Vagina (tissue), 2 donors: ENCODE results near the gene ATPAF2. TPM values are rescaled to one million over a fixed set of nuclear protein-coding genes. Genes with fewer than 3 reads are reported as not detected.

Experiments used
- DNase-seq, 2 donors: peaks; one replicate each; pipeline ENCODE4 v3.0.0-alpha.2; 2017; ENCODE audit errors: extremely low spot score in 2 of 2
- H3K27ac ChIP-seq: fragments of 200-600 bp; sonication (generic); one replicate; pipeline ENCODE4 v1.5.1; 2019
- H3K27me3 ChIP-seq: fragments of 200-600 bp; sonication (generic); one replicate; pipeline ENCODE4 v1.5.1; 2019
- H3K36me3 ChIP-seq, 2 donors: fragments of 200-600 bp; sonication (generic); one replicate each; pipeline ENCODE4 v1.5.1; 2017 to 2019
- H3K4me1 ChIP-seq: fragments of 200-600 bp; sonication (generic); one replicate; pipeline ENCODE4 v1.5.1; 2019
- H3K4me3 ChIP-seq, 2 donors: fragments of 200-600 bp; sonication (generic); 1 replicate in 1 of 2; 2 replicates in 1 of 2; pipeline ENCODE4 v1.5.1; 2016 to 2019
- H3K9me3 ChIP-seq: fragments of 200-600 bp; sonication (generic); one replicate; pipeline ENCODE4 v1.5.1; 2019
- POLR2A ChIP-seq, 2 donors: fragments of 450-650 bp; IDR thresholded peaks; one replicate each; pipeline ENCODE4 v1.6.1; 2017; ENCODE audit warnings: antibody characterized with exemption in 2 of 2, mild to moderate bottlenecking in 2 of 2, moderate library complexity in 2 of 2
- POLR2AphosphoS5 ChIP-seq, 2 donors: sonication (generic); formaldehyde crosslinking; IDR thresholded peaks; one replicate each; pipeline ENCODE4 v1.9.0; 2017; ENCODE audit warnings: antibody characterized with exemption in 2 of 2, mild to moderate bottlenecking in 2 of 2, low read depth in 1 of 2; ENCODE audit not compliant: insufficient read depth in 1 of 2
- intact Hi-C: fragments of 100-400 bp; cut with DNase I; formaldehyde crosslinking; loops from one replicate; pipeline ENCODE4 v1.15.1; 2023
- total RNA-seq: library from RNA; depleted of rRNA; stranded (reverse); fragments of >200 nt; gene quantifications from one replicate; pipeline ENCODE4 v1.2.3, GENCODE V29; 2016
- TF ChIP-seq, protein P1 (sequence below), 3 experiments: fragments of 450-650 bp in 2 of 3; fragments of 200-600 bp in 1 of 3; sonication (generic) in 1 of 3; IDR thresholded peaks; one replicate each; pipeline ENCODE4 v1.5.1; 2017 to 2019; ENCODE audit warnings: antibody characterized with exemption in 3 of 3, mild to moderate bottlenecking in 2 of 3, moderate library complexity in 2 of 3

The ATPAF2 gene
- total RNA-seq, 1 donor from 2014 or later, result 15.5 TPM

DNA sequence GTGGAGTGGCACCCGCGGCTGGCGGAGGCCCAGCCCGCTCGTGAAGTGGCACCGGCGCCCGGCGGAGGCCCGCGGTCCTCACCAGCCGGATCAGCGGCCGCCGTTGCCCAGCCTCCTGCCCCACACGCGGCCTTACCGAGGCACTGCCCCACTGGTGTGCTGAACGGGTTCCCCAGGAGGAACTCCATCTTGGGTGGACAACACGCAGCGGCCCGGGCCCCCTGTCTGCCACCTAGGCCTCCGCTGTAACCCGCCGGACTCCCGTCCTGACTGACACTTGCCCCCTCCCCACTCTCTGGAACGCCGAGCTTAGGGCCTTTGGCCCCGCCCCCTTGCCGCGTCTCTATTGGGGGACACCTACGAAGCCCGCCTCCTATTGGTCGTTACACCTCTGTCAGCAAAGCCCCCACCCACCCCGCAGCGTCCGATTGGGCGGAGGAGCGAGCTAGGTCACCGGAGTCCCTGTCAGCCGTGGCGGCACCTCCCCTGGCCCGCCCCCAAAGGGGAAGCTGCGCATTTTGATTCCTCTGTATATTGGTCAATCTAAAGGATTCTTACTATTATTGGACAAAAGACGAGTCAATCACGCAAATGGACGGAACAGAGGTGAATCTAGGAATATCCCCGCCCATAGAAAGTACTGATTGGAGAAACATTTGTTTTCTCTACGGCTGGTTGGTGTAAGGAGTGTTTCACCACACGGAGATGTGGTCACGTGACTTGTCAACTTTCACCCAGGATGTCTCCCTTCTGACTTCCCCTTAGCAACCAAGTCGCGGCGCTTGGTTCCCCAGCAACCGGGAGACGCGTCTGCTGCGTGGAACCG, 66.6 kb downstream of the ATPAF2 start, which contains the start of the genes DRC3 and TOM1L2:
Gene DRC3 (plus strand): TSS at position 737 of the 826 bp plus-strand sequence. CDS start 4,737 bp downstream, outside the sequence.
Gene TOM1L2 (minus strand): TSS at position 275 of the 826 bp plus-strand sequence. CDS start 87 bp downstream, at position 188.
- TF ChIP-seq POLR2A (IDR thresholded peaks at IDR 0.05) (peak in 1 of 2 donors; percentile 88), POLR2AphosphoS5 (IDR thresholded peaks at IDR 0.05; ENCODE audit: insufficient read depth in 1 of 2, low read depth in 1 of 2) (peak; percentile 94 to 96)
- TF ChIP-seq, protein P1, sequence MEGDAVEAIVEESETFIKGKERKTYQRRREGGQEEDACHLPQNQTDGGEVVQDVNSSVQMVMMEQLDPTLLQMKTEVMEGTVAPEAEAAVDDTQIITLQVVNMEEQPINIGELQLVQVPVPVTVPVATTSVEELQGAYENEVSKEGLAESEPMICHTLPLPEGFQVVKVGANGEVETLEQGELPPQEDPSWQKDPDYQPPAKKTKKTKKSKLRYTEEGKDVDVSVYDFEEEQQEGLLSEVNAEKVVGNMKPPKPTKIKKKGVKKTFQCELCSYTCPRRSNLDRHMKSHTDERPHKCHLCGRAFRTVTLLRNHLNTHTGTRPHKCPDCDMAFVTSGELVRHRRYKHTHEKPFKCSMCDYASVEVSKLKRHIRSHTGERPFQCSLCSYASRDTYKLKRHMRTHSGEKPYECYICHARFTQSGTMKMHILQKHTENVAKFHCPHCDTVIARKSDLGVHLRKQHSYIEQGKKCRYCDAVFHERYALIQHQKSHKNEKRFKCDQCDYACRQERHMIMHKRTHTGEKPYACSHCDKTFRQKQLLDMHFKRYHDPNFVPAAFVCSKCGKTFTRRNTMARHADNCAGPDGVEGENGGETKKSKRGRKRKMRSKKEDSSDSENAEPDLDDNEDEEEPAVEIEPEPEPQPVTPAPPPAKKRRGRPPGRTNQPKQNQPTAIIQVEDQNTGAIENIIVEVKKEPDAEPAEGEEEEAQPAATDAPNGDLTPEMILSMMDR (IDR thresholded peaks at IDR 0.05), result peak in 1 of 3 experiments; percentile 20
- H3K4me1 ChIP-seq, result peaks cover 52% of the 10 kb centered on the region
- no peaks in the 10 kb centered on the region for H3K27me3 ChIP-seq
- H3K27ac ChIP-seq, result peak within 1 kb of the TSS; percentile 93
- H3K4me3 ChIP-seq, result peak within 1 kb of the TSS; percentile 96 to 98
- intact Hi-C loops, result no loop called here
- no peaks in the 10 kb centered on the region for H3K9me3 ChIP-seq
- no peaks in the 10 kb centered on the region for H3K36me3 ChIP-seq
- DNase-seq, result peak; percentile 100

DNA sequence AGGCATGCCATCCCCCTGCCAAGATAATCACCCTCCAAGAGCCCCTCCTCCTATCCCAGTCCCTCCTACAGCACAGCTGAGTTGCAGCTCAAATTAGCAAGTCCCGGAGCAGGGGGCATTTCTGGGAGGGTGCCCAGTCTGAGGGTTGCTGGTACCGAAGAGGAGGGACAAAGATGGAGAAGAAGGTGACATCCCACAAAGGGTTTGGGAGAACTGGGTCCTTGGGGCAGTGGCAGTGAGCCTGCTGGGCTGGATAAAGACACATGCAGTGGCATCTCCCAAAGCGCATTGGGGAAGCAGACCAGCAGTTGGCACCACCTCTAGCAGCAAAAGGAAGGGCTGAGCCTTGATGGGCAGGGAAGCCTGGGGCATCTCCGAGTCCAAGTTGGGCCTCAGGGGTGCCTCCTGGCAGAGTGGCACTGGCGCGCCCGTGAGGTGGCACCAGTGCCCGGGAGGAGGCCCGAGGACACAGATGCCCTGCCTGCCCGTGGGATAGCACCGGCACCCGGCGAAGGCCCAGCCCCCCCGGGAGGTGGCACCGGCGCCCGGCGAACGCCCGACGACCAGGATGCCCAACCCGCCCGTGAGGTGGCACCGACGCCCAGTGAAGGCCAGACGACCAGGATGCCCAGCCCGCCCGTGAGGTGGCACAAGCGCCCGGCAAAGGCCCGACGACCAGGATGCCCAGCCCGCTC, 67.4 kb downstream of the ATPAF2 start:
- H3K36me3 ChIP-seq, result no peaks in the 10 kb centered on the region
- peak in 1 of 2 donors; percentile 92 for DNase-seq
- peak overlapping the region; percentile 93 for H3K27ac ChIP-seq
- peak overlapping the region; percentile 96 to 98 for H3K4me3 ChIP-seq
- intact Hi-C loops, result no loop called here
- TF ChIP-seq POLR2A (IDR thresholded peaks at IDR 0.05) (no peak), POLR2AphosphoS5 (IDR thresholded peaks at IDR 0.05; ENCODE audit: insufficient read depth in 1 of 2, low read depth in 1 of 2) (no peak)
- TF ChIP-seq, protein P1 (IDR thresholded peaks at IDR 0.05), result no peak
- H3K27me3 ChIP-seq, result no peaks in the 10 kb centered on the region
- no peaks in the 10 kb centered on the region for H3K9me3 ChIP-seq
- H3K4me1 ChIP-seq, result peaks cover 60% of the 10 kb centered on the region

DNA sequence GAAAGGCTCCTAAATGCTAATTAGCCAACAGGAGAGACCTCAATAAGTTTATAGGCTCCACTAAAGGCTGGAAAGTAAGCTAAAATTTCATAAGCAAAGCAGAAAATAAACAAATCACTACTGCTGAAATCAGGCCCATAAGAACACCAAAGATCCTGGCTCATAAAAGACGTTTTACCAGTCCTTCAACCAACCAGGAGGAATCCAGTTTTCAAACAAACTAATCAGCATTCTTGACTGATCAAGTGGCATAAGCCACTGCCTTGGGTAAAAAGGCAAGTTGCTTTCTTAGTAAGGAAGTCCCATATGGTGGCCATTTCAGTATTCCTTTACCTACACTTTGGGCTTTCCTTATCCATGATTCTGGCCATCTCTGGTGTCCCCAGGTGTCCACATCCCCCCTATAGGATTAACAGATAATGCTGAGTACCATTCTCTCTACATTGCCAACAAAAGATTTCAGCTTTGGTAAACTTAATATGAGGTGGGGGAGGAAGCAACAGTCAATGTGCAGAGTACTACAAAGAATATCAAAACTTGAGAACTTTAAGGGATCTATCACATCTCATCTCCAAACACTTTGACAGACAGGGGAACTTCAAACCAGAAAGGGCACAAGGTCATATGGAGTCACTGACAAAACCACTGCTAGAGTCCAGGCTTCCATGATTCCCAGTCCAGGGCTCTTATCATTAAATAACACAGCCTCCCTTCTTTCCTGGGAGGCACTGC, 68.1 kb downstream of the ATPAF2 start:
- peaks cover 65% of the 10 kb centered on the region for H3K4me1 ChIP-seq
- H3K36me3 ChIP-seq, result no peaks in the 10 kb centered on the region
- no peaks in the 10 kb centered on the region for H3K27me3 ChIP-seq
- TF ChIP-seq, protein P1 (IDR thresholded peaks at IDR 0.05), result no peak
- peak in 1 of 2 donors; percentile 82 for TF ChIP-seq POLR2AphosphoS5 (IDR thresholded peaks at IDR 0.05; ENCODE audit: insufficient read depth in 1 of 2, low read depth in 1 of 2)
- intact Hi-C loops, result no loop called here
- H3K9me3 ChIP-seq, result no peaks in the 10 kb centered on the region
- peak overlapping the region; percentile 93 for H3K27ac ChIP-seq
- peak overlapping the region; percentile 96 to 98 for H3K4me3 ChIP-seq
- DNase-seq, result no peak

Other genes starting within 250 kb of the ATPAF2 start
- gene SREBF1, start 202.2 kb downstream of the ATPAF2 start, total RNA-seq, result 84.0 TPM
- gene TOM1L2, start 66.8 kb downstream of the ATPAF2 start, total RNA-seq, result 88.6 TPM
- gene DRC3, start 66.3 kb downstream of the ATPAF2 start, total RNA-seq, result 0.74 TPM
- gene GID4, start 240 bp upstream of the ATPAF2 start, total RNA-seq, result 11.3 TPM
- 40.8 TPM for gene DRG2, start 48.8 kb upstream of the ATPAF2 start, total RNA-seq
- 6.1 TPM for gene MYO15A, start 69.6 kb upstream of the ATPAF2 start, total RNA-seq
- 77.3 TPM for gene ALKBH5, start 144.7 kb upstream of the ATPAF2 start, total RNA-seq
- 27.7 TPM for gene LLGL1, start 186.5 kb upstream of the ATPAF2 start, total RNA-seq
- 277 TPM for gene FLII, start 219.6 kb upstream of the ATPAF2 start, total RNA-seq
- 18.4 TPM for gene MIEF2, start 221.5 kb upstream of the ATPAF2 start, total RNA-seq